GM19193 (cell line): ENCODE data around the gene TAOK1.
A peak's percentile ranks its signal among the peaks of the same experiment; 100 is the strongest.

Experiments used
- POLR2A ChIP-seq: IDR thresholded peaks from 4 replicates; pipeline ENCODE4 v1.6.1; 2011; ENCODE audit not compliant: insufficient read depth, insufficient read length; ENCODE audit errors: extremely low read depth

TAOK1 gene

DNA sequence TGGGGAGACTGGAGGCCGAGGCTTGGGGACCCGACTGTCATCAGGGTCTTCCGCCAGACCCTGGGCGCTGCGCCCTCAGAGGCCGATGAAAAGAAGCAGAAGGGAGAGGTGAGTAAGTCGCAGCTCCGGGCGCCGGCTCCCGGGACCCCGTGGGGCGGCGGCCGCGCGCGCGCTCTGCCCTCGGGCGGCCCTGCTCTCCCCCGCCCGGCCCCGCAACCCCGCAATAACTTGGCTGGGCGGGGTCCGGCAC is 177.1 kb downstream of the TAOK1 start:
- TF ChIP-seq POLR2A = no peak

DNA sequence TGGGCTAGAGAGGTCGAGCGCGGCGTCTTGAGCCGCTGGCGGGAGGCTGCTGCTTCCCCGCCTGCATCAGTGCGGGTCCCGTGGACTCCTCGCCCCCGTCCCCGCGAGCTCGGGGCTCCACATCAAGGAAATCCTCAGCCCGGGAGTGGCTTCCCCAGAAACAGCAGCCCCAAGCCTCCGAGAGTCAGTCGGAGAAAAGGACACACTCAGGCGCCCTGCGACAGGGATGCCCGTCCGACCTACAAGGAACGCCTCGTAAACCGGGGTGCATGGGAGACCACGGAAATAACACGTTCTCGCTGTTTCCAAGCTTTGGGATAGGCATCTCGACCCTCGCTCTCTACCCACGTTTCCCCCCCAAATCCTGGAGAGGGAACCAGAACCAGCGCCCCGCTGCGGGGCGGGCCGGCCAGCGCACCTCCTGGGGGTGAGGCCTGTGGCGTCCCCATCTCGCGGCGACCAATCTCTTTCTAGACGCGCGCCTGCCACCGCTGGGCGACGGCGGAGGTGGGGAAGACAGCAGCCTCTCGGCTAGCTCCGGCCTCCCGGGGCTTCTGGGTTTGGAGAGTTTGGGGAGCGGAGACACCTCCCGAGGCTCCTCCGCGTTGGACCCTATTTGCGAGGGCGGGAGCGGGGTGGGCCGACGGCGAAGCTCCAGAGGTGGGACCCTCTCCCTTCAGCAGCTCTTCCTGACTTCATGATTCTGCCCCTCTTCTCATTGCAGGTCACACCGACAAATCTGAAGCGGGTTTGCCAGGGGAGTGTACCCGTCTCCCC is 177.6 kb downstream of the TAOK1 start:
- TF ChIP-seq POLR2A = no peak

GRCh38 chr17:29568331-29569244 is 178.4 kb downstream of the TAOK1 start, which contains the start of gene TP53I13:
Gene TP53I13 (plus strand): TSS chr17:29568701. CDS start chr17:29568759, 58 bp downstream.
- peak; percentile 78 for TF ChIP-seq POLR2A

DNA sequence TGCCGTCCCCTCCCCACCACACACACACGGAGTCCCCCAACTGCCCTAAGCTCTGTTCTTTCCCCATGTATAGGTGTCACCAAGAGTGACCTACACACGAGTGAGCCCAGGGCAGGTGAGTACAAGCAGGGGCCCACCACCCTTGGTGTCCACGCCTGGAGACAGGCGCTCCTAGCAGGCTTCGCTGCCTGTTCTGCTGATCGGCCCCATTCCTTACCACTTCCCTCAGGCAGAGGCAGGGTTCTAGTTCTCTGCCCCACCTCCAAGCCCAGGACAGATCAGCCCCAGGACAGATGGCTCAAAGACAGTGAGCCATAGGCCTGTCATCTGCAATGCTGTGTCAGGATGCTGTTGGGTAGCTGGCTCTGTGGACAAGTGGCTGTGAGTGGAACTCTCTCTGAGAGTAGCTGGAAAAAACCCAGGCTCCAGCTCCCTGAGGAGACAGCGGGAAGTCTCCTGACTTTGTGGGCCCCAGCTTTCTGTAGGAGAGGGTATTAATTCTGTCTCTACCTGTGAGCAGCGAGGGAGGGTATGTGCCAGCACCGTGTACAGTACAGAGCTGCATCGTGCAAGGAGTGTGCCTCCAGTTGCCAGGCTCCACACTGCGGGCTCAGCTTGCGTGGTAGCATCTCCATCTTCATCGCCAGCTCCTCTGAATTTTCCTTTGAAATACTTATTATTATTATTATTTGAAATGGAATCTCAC is 179.2 kb downstream of the TAOK1 start:
- TF ChIP-seq POLR2A = no peak

DNA sequence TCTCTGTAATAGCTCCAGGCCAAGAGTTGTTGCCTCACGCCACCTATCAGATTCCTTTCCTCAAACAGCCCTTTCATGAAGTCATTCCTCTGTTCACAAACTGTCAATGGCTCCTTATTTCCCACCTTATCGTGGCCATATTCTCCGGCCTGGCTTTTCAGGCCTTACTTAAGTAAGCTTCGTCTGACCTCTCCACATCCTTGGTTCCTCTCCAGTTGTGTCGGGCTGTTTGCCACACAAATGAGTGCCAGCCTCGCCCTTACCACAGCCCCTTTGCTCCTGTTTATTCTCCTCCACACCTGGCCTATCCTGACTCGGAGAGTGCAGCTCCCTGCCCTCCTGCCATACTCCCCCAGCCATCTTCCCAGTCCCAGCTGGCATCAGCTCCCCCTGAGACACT is 180.4 kb downstream of the TAOK1 start:
- TF ChIP-seq POLR2A = no peak

DNA sequence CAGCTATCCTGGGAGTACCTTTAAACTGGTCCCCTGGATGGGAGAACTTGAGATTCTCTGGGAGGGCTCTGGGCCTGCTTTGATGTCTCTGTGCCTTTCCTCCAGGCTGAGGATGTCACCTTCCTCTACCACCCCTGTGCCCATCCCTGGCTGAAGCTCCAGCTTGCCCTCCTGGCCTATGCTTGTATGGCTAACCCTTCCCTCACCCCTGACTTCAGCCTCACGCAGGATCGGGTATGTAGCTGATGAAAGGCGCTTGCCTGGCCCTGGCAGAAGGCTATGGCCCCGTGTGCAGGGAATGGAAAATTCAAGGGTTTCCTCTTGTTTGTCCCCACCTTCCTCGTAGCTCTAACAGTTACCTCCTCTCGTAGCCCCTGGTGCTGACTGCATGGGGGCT is 181.3 kb downstream of the TAOK1 start:
- TF ChIP-seq POLR2A = no peak

- TF ChIP-seq POLR2A = no peak
Measured at GRCh38 chr17:29571883-29572681, 181.9 kb downstream of the TAOK1 start.

DNA sequence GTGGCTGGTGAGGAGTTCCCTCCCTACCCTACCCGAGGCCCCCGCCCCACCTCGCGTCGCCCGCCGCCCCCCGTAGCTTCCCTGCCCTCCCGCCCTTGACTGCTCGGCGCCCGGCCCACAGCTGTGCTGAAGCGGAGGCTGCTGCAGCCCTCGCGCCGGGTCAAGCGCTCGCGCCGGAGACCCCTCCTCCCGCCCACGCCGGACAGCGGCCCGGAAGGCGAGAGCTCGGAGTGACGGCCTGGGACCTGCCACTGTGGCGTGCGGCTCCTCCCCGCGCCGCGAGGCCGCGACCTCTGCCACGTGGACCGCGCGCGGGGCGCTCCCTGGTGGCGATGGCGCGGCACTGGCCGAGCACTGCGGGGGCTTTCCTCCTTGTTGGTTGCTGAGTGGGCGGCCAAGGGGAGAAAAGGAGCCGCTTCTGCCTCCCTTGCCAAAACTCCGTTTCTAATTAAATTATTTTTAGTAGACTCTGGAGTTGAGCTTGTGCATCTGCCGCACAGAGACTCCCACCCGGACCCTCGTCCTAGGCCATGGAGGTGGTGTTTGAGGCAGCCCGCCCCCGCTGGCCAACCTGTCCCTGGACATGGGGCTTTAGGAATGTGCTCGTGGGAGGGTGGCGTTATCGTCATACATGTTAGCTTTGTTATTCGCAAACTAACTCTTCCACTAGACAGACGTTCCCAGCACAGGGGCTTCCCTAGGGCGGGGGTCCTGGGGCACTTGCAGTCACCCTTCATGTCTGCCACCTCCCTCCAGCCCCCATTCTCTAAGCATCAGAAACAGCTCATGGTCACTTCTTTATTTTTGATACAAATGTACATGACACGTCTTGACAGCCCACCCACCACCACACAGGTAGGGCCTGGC is 182.8 kb downstream of the TAOK1 start:
- TF ChIP-seq POLR2A = peak; percentile 42

GRCh38 chr17:29573558-29573869 is 183.4 kb downstream of the TAOK1 start:
- TF ChIP-seq POLR2A = no peak

GRCh38 chr17:29573871-29574731 is 183.9 kb downstream of the TAOK1 start:
- TF ChIP-seq POLR2A = no peak

GRCh38 chr17:29574732-29575510 is 184.8 kb downstream of the TAOK1 start:
- TF ChIP-seq POLR2A = no peak

DNA sequence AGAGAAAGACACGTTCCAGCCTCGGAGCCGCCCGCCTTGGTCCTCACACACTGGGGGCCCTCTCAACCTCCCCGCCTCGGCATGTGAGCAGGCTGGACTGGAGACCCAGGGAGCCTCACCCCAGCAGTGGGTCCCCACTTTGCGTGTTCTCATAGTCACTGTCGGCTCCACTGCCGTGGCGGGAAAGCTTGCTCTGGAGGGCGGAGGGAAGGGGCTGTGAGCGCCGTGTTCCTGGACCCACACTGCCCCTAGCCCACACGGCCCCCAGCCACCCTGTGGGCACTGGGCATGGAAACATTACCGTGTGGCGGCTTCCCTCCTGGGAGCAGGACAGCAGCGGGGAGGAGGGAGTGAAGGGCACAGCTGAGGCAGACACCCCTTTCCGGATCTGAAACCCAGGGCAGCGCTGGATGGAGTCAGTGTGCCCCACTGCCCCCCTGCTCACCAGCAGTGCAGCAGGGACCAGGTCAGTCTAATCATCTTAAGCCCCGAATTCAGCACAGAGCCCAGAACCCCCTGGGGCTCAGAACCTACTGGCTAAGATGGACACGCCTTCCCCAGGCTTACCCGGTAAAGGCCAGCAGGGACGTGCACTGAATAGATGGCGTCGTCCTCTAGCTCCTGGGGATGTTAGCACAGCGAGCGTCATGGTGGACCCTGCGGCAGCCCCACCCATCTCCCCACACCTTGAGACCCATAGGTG is 185.5 kb downstream of the TAOK1 start:
- TF ChIP-seq POLR2A = no peak
